ENCODE measurements around the gene ZG16B.

The ZG16B gene

GRCh38 chr16:2825049-2825742, 4.9 kb upstream of the ZG16B start:
- DNase-seq (ENCODE audit: low read depth): no peak

GRCh38 chr16:2825906-2826305, 4.2 kb upstream of the ZG16B start:
- DNase-seq (ENCODE audit: low read depth): no peak

GRCh38 chr16:2826591-2827373, 3.3 kb upstream of the ZG16B start:
- DNase-seq (ENCODE audit: low read depth): no peak

GRCh38 chr16:2827374-2827791, 2.7 kb upstream of the ZG16B start:
- DNase-seq (ENCODE audit: low read depth): no peak

GRCh38 chr16:2827831-2828520, 2.1 kb upstream of the ZG16B start:
- DNase-seq (ENCODE audit: low read depth): no peak

GRCh38 chr16:2828521-2828840, 1.6 kb upstream of the ZG16B start:
- no peak for DNase-seq (ENCODE audit: low read depth)

- no peak for DNase-seq (ENCODE audit: low read depth)
These were observed 1.1 kb upstream of the ZG16B start for GRCh38 chr16:2828876-2829430.

- no peak for DNase-seq (ENCODE audit: low read depth)
These were observed 222 bp downstream of the ZG16B start for GRCh38 chr16:2830355-2830695.

- no peak for DNase-seq (ENCODE audit: low read depth)
These were observed 1.1 kb downstream of the ZG16B start for GRCh38 chr16:2831203-2831602.

GRCh38 chr16:2833776-2834175, 3.7 kb downstream of the ZG16B start:
- no peak for DNase-seq (ENCODE audit: low read depth)

GRCh38 chr16:2834968-2835367, 4.9 kb downstream of the ZG16B start:
- DNase-seq (ENCODE audit: low read depth): no peak

GRCh38 chr16:2835638-2836493, 5.8 kb downstream of the ZG16B start:
- peak; percentile 94 for DNase-seq (ENCODE audit: low read depth)

- no peak for DNase-seq (ENCODE audit: low read depth)
These were observed 6.8 kb downstream of the ZG16B start for GRCh38 chr16:2836646-2837508.

GRCh38 chr16:2838928-2839327, 8.8 kb downstream of the ZG16B start:
- peak; percentile 35 for DNase-seq (ENCODE audit: low read depth)

- DNase-seq (ENCODE audit: low read depth): no peak
These were observed 9.7 kb downstream of the ZG16B start for GRCh38 chr16:2839650-2840450.

GRCh38 chr16:2840914-2841313, 10.8 kb downstream of the ZG16B start:
- no peak for DNase-seq (ENCODE audit: low read depth)

- DNase-seq (ENCODE audit: low read depth): no peak
These were observed 11.7 kb downstream of the ZG16B start for GRCh38 chr16:2841606-2842339.

- DNase-seq (ENCODE audit: low read depth): no peak
These were observed 12.4 kb downstream of the ZG16B start for GRCh38 chr16:2842340-2843000.

GRCh38 chr16:2843526-2843925, 13.4 kb downstream of the ZG16B start:
- no peak for DNase-seq (ENCODE audit: low read depth)

Measured in non-pigmented ciliary epithelial cell (primary cell).